HG03097 (cell line): ENCODE measurements around the gene CD93.

Experiments
- ATAC-seq: cut with Tn5 transposase; IDR thresholded peaks from one replicate; pipeline ENCODE4 v1.9.1; 2021; ENCODE audit not compliant: unreplicated experiment, low FRiP score

The CD93 gene

GRCh38 chr20:23086056-23086566 is at the start of gene CD93:
TSS of gene CD93 (minus strand) at chr20:23086324. CDS start at chr20:23086192, 132 bp downstream.
- peak; percentile 66 for ATAC-seq

- ATAC-seq: no peak
Measured at GRCh38 chr20:23133560-23133998, 47.5 kb upstream of the CD93 start.

- no peak for ATAC-seq
Measured at GRCh38 chr20:23132930-23133559, 46.9 kb upstream of the CD93 start.

- no peak for ATAC-seq
Measured at GRCh38 chr20:23132293-23132929, 46.3 kb upstream of the CD93 start.

GRCh38 chr20:23131766-23132165 is 45.6 kb upstream of the CD93 start:
- no peak for ATAC-seq

GRCh38 chr20:23130622-23131140 is 44.6 kb upstream of the CD93 start:
- no peak for ATAC-seq

GRCh38 chr20:23129891-23130621 is 43.9 kb upstream of the CD93 start:
- ATAC-seq: no peak

GRCh38 chr20:23129266-23129665 is 43.1 kb upstream of the CD93 start:
- no peak for ATAC-seq

- ATAC-seq: no peak
Measured at GRCh38 chr20:23128461-23129125, 42.5 kb upstream of the CD93 start.

- no peak for ATAC-seq
Measured at GRCh38 chr20:23127506-23128279, 41.6 kb upstream of the CD93 start.

- no peak for ATAC-seq
Measured at GRCh38 chr20:23126281-23127061, 40.3 kb upstream of the CD93 start.

GRCh38 chr20:23125625-23126191 is 39.6 kb upstream of the CD93 start:
- ATAC-seq: no peak

- no peak for ATAC-seq
Measured at GRCh38 chr20:23125159-23125558, 39.0 kb upstream of the CD93 start.

- no peak for ATAC-seq
Measured at GRCh38 chr20:23123886-23124285, 37.8 kb upstream of the CD93 start.

- ATAC-seq: no peak
Measured at GRCh38 chr20:23122796-23123655, 36.9 kb upstream of the CD93 start.

- no peak for ATAC-seq
Measured at GRCh38 chr20:23122321-23122720, 36.2 kb upstream of the CD93 start.

- no peak for ATAC-seq
Measured at GRCh38 chr20:23121751-23122320, 35.7 kb upstream of the CD93 start.
